ENCODE data around the gene PALD1. TPM values are rescaled to one million over a fixed set of nuclear protein-coding genes. Genes with fewer than 3 reads are reported as not detected.

The PALD1 gene
- total and polyA plus RNA-seq, 2 of the 4 experiments (the other 2 are of a cell fraction) = 0.12 to 0.18 TPM

DNA sequence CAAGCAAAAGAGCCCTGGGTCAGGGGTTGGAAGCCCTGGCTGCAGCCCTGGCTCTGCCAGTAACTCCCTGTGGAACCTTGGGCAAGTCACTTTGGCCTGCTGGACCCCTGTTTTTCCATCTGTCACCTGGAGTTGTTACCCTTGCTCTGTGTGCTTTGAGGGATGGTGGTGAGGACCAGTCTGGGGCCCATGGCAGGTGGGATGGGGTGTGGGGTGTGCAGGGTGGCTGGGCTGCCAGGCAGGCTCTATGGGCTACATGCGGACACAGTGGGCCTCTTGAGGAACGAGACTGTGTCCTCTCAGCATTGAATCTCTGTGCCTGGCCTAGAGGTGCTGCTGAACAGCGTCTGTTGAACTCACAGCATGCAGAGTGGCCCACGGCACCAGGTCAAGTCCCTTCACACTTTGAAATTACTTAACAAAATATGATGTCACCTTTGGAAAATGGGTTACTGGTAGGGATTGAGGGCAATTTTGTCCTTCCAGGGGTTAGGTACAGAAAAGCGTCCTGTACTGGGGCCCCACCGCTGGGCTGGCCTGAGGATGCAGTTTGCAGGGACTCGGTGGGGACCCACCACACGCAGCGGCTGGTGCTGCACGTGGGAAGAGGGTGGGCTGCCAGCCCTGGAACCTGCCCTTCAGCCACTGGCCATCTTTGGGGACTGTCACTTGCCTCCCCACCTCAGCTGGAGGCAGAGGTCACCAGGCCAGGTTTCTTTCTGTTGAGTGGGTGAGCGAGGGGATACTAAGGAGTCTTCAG lies 78.7 kb downstream of the PALD1 start:
- H3K56ac ChIP-seq (ENCODE audit: extremely low read depth, insufficient read depth, low read length) = no peak overlapping the region
- H3K4ac ChIP-seq (ENCODE audit: low read depth, low read length) = no peak overlapping the region
- ChIA-PET CTCF (no interaction called here), POLR2A (ENCODE audit: unreplicated experiment) (no interaction called here)
- no peak overlapping the region for H4K91ac ChIP-seq (ENCODE audit: insufficient read depth, low read depth, low read length)
- dilution Hi-C loops (cut with HindIII; ENCODE audit: low sequenced_read_pairs, unreplicated experiment) = no loop called here
- no peak overlapping the region for H2AK9ac ChIP-seq (replicated peaks; ENCODE audit: low read depth, low read length, poor library complexity)
- H4K8ac ChIP-seq (ENCODE audit: low read depth in 2 of 2, low read length in 2 of 2) = no peak overlapping the region
- no peak overlapping the region for H2AK5ac ChIP-seq (ENCODE audit: low read depth, low read length)
- no peak overlapping the region for H3K23ac ChIP-seq (ENCODE audit: low read depth, low read length)
- H3K18ac ChIP-seq (ENCODE audit: low read depth, low read length) = no peak overlapping the region
- TF ChIP-seq RAD21 (IDR thresholded peaks at IDR 0.05; ENCODE audit: low read length) (no peak), RCOR1 (IDR thresholded peaks at IDR 0.05; ENCODE audit: insufficient replicate concordance, low read length) (no peak), CEBPB (IDR thresholded peaks at IDR 0.05; ENCODE audit: low read depth, low read length) (no peak), MAFK (IDR thresholded peaks at IDR 0.05; ENCODE audit: low read depth, low read length) (no peak), CHD1 (IDR thresholded peaks at IDR 0.05; ENCODE audit: low read depth, low read length) (no peak), RFX5 (IDR thresholded peaks at IDR 0.05; ENCODE audit: low read depth, low read length) (no peak), MXI1 (IDR thresholded peaks at IDR 0.05; ENCODE audit: borderline replicate concordance, low read depth, low read length) (no peak), NFE2L2 (IDR thresholded peaks at IDR 0.05; ENCODE audit: low read depth, low read length) (no peak), FOS (IDR thresholded peaks at IDR 0.05; ENCODE audit: low read depth, low read length) (no peak), BHLHE40 (IDR thresholded peaks at IDR 0.05; ENCODE audit: low read depth, low read length) (no peak), POLR2A (IDR thresholded peaks at IDR 0.05; ENCODE audit: low read depth, low read length) (no peak)
- TF ChIP-seq, protein P1, sequence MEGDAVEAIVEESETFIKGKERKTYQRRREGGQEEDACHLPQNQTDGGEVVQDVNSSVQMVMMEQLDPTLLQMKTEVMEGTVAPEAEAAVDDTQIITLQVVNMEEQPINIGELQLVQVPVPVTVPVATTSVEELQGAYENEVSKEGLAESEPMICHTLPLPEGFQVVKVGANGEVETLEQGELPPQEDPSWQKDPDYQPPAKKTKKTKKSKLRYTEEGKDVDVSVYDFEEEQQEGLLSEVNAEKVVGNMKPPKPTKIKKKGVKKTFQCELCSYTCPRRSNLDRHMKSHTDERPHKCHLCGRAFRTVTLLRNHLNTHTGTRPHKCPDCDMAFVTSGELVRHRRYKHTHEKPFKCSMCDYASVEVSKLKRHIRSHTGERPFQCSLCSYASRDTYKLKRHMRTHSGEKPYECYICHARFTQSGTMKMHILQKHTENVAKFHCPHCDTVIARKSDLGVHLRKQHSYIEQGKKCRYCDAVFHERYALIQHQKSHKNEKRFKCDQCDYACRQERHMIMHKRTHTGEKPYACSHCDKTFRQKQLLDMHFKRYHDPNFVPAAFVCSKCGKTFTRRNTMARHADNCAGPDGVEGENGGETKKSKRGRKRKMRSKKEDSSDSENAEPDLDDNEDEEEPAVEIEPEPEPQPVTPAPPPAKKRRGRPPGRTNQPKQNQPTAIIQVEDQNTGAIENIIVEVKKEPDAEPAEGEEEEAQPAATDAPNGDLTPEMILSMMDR (conservative IDR thresholded peaks at IDR 0.05; ENCODE audit: low read depth, low read length) = no peak
- TF ChIP-seq, protein P2, sequence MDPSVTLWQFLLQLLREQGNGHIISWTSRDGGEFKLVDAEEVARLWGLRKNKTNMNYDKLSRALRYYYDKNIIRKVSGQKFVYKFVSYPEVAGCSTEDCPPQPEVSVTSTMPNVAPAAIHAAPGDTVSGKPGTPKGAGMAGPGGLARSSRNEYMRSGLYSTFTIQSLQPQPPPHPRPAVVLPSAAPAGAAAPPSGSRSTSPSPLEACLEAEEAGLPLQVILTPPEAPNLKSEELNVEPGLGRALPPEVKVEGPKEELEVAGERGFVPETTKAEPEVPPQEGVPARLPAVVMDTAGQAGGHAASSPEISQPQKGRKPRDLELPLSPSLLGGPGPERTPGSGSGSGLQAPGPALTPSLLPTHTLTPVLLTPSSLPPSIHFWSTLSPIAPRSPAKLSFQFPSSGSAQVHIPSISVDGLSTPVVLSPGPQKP (IDR thresholded peaks at IDR 0.05; ENCODE audit: borderline replicate concordance, low read depth, low read length) = no peak
- TF ChIP-seq, protein P3, sequence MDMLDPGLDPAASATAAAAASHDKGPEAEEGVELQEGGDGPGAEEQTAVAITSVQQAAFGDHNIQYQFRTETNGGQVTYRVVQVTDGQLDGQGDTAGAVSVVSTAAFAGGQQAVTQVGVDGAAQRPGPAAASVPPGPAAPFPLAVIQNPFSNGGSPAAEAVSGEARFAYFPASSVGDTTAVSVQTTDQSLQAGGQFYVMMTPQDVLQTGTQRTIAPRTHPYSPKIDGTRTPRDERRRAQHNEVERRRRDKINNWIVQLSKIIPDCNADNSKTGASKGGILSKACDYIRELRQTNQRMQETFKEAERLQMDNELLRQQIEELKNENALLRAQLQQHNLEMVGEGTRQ (IDR thresholded peaks at IDR 0.05; ENCODE audit: low read depth, low read length) = no peak
- peaks cover 8% of the 10 kb centered on the region for H3K4me1 ChIP-seq (ENCODE audit: control insufficient read depth, insufficient read depth, low read length)
- no TSS peak for BruUV-seq (replicated peaks)
- H4K20me1 ChIP-seq (ENCODE audit: insufficient read depth, low read length) = no peaks in the 10 kb centered on the region
- no peak overlapping the region for H2BK15ac ChIP-seq (ENCODE audit: low read depth, low read length)
- no peak overlapping the region for H2BK20ac ChIP-seq (ENCODE audit: low read depth, low read length)
- H3K36me3 ChIP-seq (ENCODE audit: control insufficient read depth, insufficient read depth, low read length) = no peaks in the 10 kb centered on the region
- no peak overlapping the region for H3K4me2 ChIP-seq (ENCODE audit: low read depth, low read length)
- DNase-seq (no peak), ATAC-seq (ENCODE audit: low read depth) (no peak)
- no peak overlapping the region for H2BK120ac ChIP-seq (ENCODE audit: low read depth, low read length)
- no peak overlapping the region for H4K5ac ChIP-seq (ENCODE audit: low read depth, low read length)
- no peak overlapping the region for H2BK5ac ChIP-seq (ENCODE audit: low read depth, low read length, poor library complexity, severe bottlenecking)
- no peak overlapping the region for H2AFZ ChIP-seq (replicated peaks; ENCODE audit: low read length, poor library complexity)
- no peak overlapping the region for H3K14ac ChIP-seq (replicated peaks; ENCODE audit: low read depth, low read length)
- H3K79me1 ChIP-seq (ENCODE audit: low read depth in 1 of 2, low read length in 2 of 2) = no peaks in the 10 kb centered on the region
- in situ Hi-C loops (cut with MboI; ENCODE audit: low sequenced_read_pairs) = no loop called here
- H3K9me1 ChIP-seq (ENCODE audit: insufficient read depth, low read length) = no peaks in the 10 kb centered on the region; the same call in 1 of the 2 replicates
- intact Hi-C loops (cut with micrococcal nuclease) = no loop called here
- no peak overlapping the region for H3K27ac ChIP-seq (ENCODE audit: insufficient read depth, low read length)
- peaks cover 9% of the 10 kb centered on the region for H3K27me3 ChIP-seq (ENCODE audit: control insufficient read depth, insufficient read depth, low read length)
- H3K4me3 ChIP-seq (ENCODE audit: insufficient read depth, low read depth, low read length) = no peak overlapping the region
- no peak overlapping the region for H3K9ac ChIP-seq (ENCODE audit: low read depth, low read length)
- no peaks in the 10 kb centered on the region for H3K9me3 ChIP-seq (ENCODE audit: control insufficient read depth, insufficient read depth, low read length)
- no CpG with 5 or more reads among the region's 11 CpGs for WGBS, 2 experiments (ENCODE audit: extremely low coverage in 2 of 2, insufficient read length in 1 of 2)

All from IMR-90 (cell line).